Measurements from ENCODE around the gene FAM114A1. TPM values are rescaled to one million over a fixed set of nuclear protein-coding genes. Genes with fewer than 3 reads are reported as not detected.

Gene FAM114A1
- 318 and 431 TPM in 2 replicates for total RNA-seq

DNA sequence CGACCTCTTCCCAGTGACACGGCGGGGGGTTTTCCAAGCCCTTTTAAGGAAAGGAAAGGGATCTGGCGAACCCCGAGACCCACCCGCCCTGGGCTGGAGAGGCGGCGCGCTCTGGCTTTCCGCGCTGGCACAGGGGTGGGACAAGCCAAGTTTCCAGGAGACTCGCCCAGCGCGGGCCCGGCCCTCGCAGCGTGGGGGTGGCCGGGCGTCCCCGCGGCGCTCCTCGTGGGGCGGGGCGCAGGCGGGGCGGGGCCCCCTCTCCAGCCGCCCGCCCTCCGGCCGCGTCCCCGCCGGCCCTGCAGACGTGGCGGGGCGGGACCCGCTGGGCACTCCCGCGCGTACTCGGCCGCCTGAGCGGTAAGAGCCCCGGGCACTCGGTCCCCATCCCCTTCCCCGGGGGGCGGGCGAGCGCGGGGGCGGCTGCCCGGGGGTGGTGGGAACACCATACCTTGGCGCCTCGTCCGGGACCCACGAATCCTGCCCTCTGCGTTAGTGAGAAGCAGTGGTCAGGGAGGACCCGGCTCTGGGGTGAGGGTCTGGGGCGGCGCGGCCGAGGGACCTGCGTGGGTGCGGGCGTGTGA, at the start of gene FAM114A1:
FAM114A1 (plus strand) TSS at position 329 of the 581 bp plus-strand sequence. CDS start 10,273 bp downstream, outside the sequence.

DNA sequence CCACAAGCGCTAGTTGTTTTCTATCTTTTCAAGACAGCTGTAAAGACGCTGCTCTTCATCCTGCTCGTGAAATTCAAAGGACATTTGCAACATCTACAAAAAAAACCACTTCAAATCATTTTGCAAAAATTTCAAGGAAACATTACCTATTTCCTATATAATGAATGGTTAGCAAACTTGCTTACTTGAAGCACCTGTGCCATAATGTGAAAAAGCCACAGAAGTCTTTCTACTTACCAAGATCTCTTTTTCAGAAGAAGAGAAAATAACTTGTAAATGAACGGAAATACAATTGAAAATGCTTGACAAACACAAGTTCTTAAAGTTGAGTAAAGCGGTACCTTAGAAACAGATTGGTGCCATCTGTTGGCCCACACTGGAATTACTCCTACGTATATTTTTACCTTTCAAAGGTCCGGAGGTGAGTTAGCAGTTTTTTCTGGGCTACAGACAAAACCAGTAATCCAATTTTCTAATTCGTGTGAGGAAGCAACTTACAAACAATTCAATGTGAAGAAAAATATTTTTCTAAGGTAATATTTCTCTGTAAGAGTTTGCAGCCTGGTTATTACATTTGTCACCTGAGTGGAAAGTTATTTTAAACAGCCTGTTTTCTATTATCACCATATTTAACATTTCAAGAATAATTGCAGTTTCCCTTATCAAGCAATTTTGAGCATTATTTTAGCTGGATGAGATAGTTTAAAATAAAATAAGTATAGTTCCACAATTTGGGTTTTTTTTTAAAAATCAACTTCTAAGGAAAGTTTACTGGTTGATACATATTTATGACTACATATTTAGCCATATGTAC, 10.9 kb upstream of the FAM114A1 start, which contains the start of gene TLR6:
TLR6 (minus strand) TSS at position 294 of the 814 bp plus-strand sequence. CDS start 27,344 bp downstream, outside the sequence.

Other genes starting within 250 kb of the FAM114A1 start
- 16.4 and 19.3 TPM in 2 replicates for gene KLF3, start 203.6 kb upstream of the FAM114A1 start, total RNA-seq
- not detected in 2 replicates for gene TLR10, start 84.8 kb upstream of the FAM114A1 start, total RNA-seq
- 0.76 and 1.5 TPM in 2 replicates for gene TLR1, start 63.0 kb upstream of the FAM114A1 start, total RNA-seq
- 0.50 and 2.5 TPM in 2 replicates for gene TLR6, start 11.0 kb upstream of the FAM114A1 start, total RNA-seq
- gene TMEM156, start 164.6 kb downstream of the FAM114A1 start, total RNA-seq, result 0.20 TPM in 1 of 2 replicates, not detected in the other
- gene KLHL5, start 194.4 kb downstream of the FAM114A1 start, total RNA-seq, result 91.6 and 102 TPM in 2 replicates

Measured in smooth muscle cell of the pulmonary artery (primary cell).